GM19468 (cell line): Measurements from ENCODE around the gene AKNAD1.

Source experiments
- ATAC-seq: cut with Tn5 transposase; IDR thresholded peaks from one replicate; pipeline ENCODE4 v1.9.1; 2021; ENCODE audit warnings: mild to moderate bottlenecking, moderate library complexity, moderate number of reproducible peaks; ENCODE audit not compliant: unreplicated experiment; ENCODE audit errors: extremely low read depth

Gene AKNAD1

GRCh38 chr1:108871050-108871724 is 14.3 kb upstream of the AKNAD1 start:
- no peak for ATAC-seq

GRCh38 chr1:108865316-108865910 is 8.5 kb upstream of the AKNAD1 start:
- no peak for ATAC-seq

- no peak for ATAC-seq
Measured at GRCh38 chr1:108863984-108864383, 7.1 kb upstream of the AKNAD1 start.

GRCh38 chr1:108862698-108863477 is 6.0 kb upstream of the AKNAD1 start:
- ATAC-seq, result no peak

- ATAC-seq, result no peak
Measured at GRCh38 chr1:108862017-108862610, 5.2 kb upstream of the AKNAD1 start.

GRCh38 chr1:108861566-108861965 is 4.7 kb upstream of the AKNAD1 start:
- ATAC-seq, result no peak

GRCh38 chr1:108860190-108860907 is 3.5 kb upstream of the AKNAD1 start:
- no peak for ATAC-seq

- ATAC-seq, result no peak
Measured at GRCh38 chr1:108858230-108858950, 1.5 kb upstream of the AKNAD1 start.

- no peak for ATAC-seq
Measured at GRCh38 chr1:108854221-108855019, 2.5 kb downstream of the AKNAD1 start.

GRCh38 chr1:108852221-108852975 is 4.5 kb downstream of the AKNAD1 start:
- ATAC-seq, result no peak

- ATAC-seq, result no peak
Measured at GRCh38 chr1:108851567-108851966, 5.3 kb downstream of the AKNAD1 start.

GRCh38 chr1:108850929-108851328 is 6.0 kb downstream of the AKNAD1 start:
- ATAC-seq, result no peak

GRCh38 chr1:108848806-108849205 is 8.1 kb downstream of the AKNAD1 start:
- ATAC-seq, result no peak

GRCh38 chr1:108847494-108847893 is 9.4 kb downstream of the AKNAD1 start:
- no peak for ATAC-seq

- ATAC-seq, result no peak
Measured at GRCh38 chr1:108845991-108846390, 10.9 kb downstream of the AKNAD1 start.

GRCh38 chr1:108845446-108845845 is 11.4 kb downstream of the AKNAD1 start:
- ATAC-seq, result no peak

- ATAC-seq, result no peak
Measured at GRCh38 chr1:108843390-108844137, 13.3 kb downstream of the AKNAD1 start.
